Measurements from ENCODE around the gene MMP24. TPM values are rescaled to one million over a fixed set of nuclear protein-coding genes. Genes with fewer than 3 reads are reported as not detected.
"Not testable (repeated sequence)": the region's sequence is repeated elsewhere in the genome, so short reads cannot be mapped to it uniquely, and the experiment has no call there.

The MMP24 gene
- total RNA-seq, 2 donors from 2014 or later = 0.96 to 1.7 TPM

GRCh38 chr20:35311822-35312221, 85.3 kb downstream of the MMP24 start:
- Histone ChIP-seq H3K27me3 (replicated peaks; ENCODE audit: insufficient read depth) (no peaks in the 10 kb centered on the region), H3K9me3 (no peaks in the 10 kb centered on the region), H3K36me3 (no peaks in the 10 kb centered on the region), H3K27ac (no peak overlapping the region), H3K4me3 (no peak overlapping the region), H3K4me1 (replicated peaks) (peaks cover 12% of the 10 kb centered on the region)
- intact Hi-C loops (cut with DNase I) = no loop called here
- TF ChIP-seq POLR2A (IDR thresholded peaks at IDR 0.05) (no peak), CTCF (IDR thresholded peaks at IDR 0.05) (no peak), POLR2AphosphoS5 (IDR thresholded peaks at IDR 0.05) (no peak)
- no peak for DNase-seq (ENCODE audit: low spot score)
- 59% methylated on average over 5 of the region's 5 CpGs for WGBS

GRCh38 chr20:35312318-35312717, 85.8 kb downstream of the MMP24 start:
- WGBS = 62% methylated on average over 1 of the region's 1 CpG
- TF ChIP-seq POLR2A (IDR thresholded peaks at IDR 0.05) = no peak
- TF ChIP-seq CTCF (IDR thresholded peaks at IDR 0.05) = no peak
- peak; percentile 34 for TF ChIP-seq POLR2AphosphoS5 (IDR thresholded peaks at IDR 0.05)
- H3K4me3 ChIP-seq = no peak overlapping the region
- no peaks in the 10 kb centered on the region for H3K9me3 ChIP-seq
- intact Hi-C loops (cut with DNase I) = no loop called here
- no peak for DNase-seq (ENCODE audit: low spot score)
- H3K27ac ChIP-seq = no peak overlapping the region
- H3K36me3 ChIP-seq = no peaks in the 10 kb centered on the region
- peaks cover 7% of the 10 kb centered on the region for H3K4me1 ChIP-seq (replicated peaks)
- no peaks in the 10 kb centered on the region for H3K27me3 ChIP-seq (replicated peaks; ENCODE audit: insufficient read depth)

GRCh38 chr20:35314816-35315631, 88.5 kb downstream of the MMP24 start:
- TF ChIP-seq POLR2AphosphoS5 (IDR thresholded peaks at IDR 0.05) (no peak), POLR2A (IDR thresholded peaks at IDR 0.05) (no peak), CTCF (IDR thresholded peaks at IDR 0.05) (no peak)
- DNase-seq (ENCODE audit: low spot score) = no peak

GRCh38 chr20:35315632-35316020, 89.1 kb downstream of the MMP24 start:
- intact Hi-C loops (cut with DNase I); H3K4me3 ChIP-seq; H3K27ac ChIP-seq; H3K4me1 ChIP-seq (replicated peaks); H3K36me3 ChIP-seq; DNase-seq (ENCODE audit: low spot score); H3K27me3 ChIP-seq (replicated peaks; ENCODE audit: insufficient read depth); H3K9me3 ChIP-seq: not testable (repeated sequence)
- 88% methylated on average over 7 of the region's 7 CpGs for WGBS

More at GRCh38 chr20:35314816-35315631, 88.5 kb downstream of the MMP24 start:
- Histone ChIP-seq H3K36me3 (no peaks in the 10 kb centered on the region), H3K27me3 (replicated peaks; ENCODE audit: insufficient read depth) (no peaks in the 10 kb centered on the region), H3K4me3 (no peak overlapping the region), H3K4me1 (replicated peaks) (peaks cover 6% of the 10 kb centered on the region), H3K9me3 (no peaks in the 10 kb centered on the region), H3K27ac (no peak overlapping the region)
- 73% methylated on average over 3 of the region's 3 CpGs for WGBS
- intact Hi-C loops (cut with DNase I) = no loop called here

- intact Hi-C loops (cut with DNase I) = no loop called here
- no peak for DNase-seq (ENCODE audit: low spot score)
- no peak overlapping the region for H3K27ac ChIP-seq
- peaks cover 6% of the 10 kb centered on the region for H3K4me1 ChIP-seq (replicated peaks)
- no peak overlapping the region for H3K4me3 ChIP-seq
- 82% methylated on average over 2 of the region's 2 CpGs for WGBS
- TF ChIP-seq POLR2AphosphoS5 (IDR thresholded peaks at IDR 0.05) = no peak
- TF ChIP-seq POLR2A (IDR thresholded peaks at IDR 0.05) = no peak
- TF ChIP-seq CTCF (IDR thresholded peaks at IDR 0.05) = no peak
- H3K36me3 ChIP-seq = no peaks in the 10 kb centered on the region
- no peaks in the 10 kb centered on the region for H3K27me3 ChIP-seq (replicated peaks; ENCODE audit: insufficient read depth)
- no peaks in the 10 kb centered on the region for H3K9me3 ChIP-seq
These were observed 89.6 kb downstream of the MMP24 start for GRCh38 chr20:35316086-35316485.

All from prostate gland (tissue), 2 donors.